Measurements from ENCODE around the gene ISCA2. TPM values are rescaled to one million over a fixed set of nuclear protein-coding genes. Genes with fewer than 3 reads are reported as not detected.
"Not testable (repeated sequence)": the region's sequence is repeated elsewhere in the genome, so short reads cannot be mapped to it uniquely, and the experiment has no call there.

ISCA2 gene
- 35.1 TPM for polyA plus RNA-seq (ENCODE audit: insufficient read length)
- long read RNA-seq, donor 1, transcript ISCA2-204 (4 exons, 2,626 nt): major isoform, 26 of 27 reads
- long read RNA-seq, donor 1, partial matches to known transcripts: 0 of 27 reads
- long read RNA-seq, donor 1, other reads (novel, unspliced or antisense): 0 of 27 reads
- long read RNA-seq, donor 2, transcript ISCA2-204 (4 exons, 2,626 nt): major isoform, 34 of 42 reads
- long read RNA-seq, donor 2, partial matches to known transcripts: 6 of 42 reads
- long read RNA-seq, donor 2, other reads (novel, unspliced or antisense): 0 of 42 reads
- long read RNA-seq, donor 3, transcript ISCA2-204 (4 exons, 2,626 nt): major isoform, 33 of 36 reads
- long read RNA-seq, donor 3, partial matches to known transcripts: 0 of 36 reads
- long read RNA-seq, donor 3, other reads (novel, unspliced or antisense): 0 of 36 reads
- long read RNA-seq, donor 4, transcript ISCA2-204 (4 exons, 2,626 nt): major isoform, 8 of 8 reads
- long read RNA-seq, donor 4, partial matches to known transcripts: 0 of 8 reads
- long read RNA-seq, donor 4, other reads (novel, unspliced or antisense): 0 of 8 reads
- long read RNA-seq, donor 5, transcript ISCA2-204 (4 exons, 2,626 nt): major isoform, 71 of 74 reads
- long read RNA-seq, donor 5, partial matches to known transcripts: 0 of 74 reads
- long read RNA-seq, donor 5, other reads (novel, unspliced or antisense): 0 of 74 reads
- long read RNA-seq, donor 6, transcript ISCA2-204 (4 exons, 2,626 nt): major isoform, 40 of 40 reads
- long read RNA-seq, donor 6, partial matches to known transcripts: 0 of 40 reads
- long read RNA-seq, donor 6, other reads (novel, unspliced or antisense): 0 of 40 reads
- long read RNA-seq, donor 7, transcript ISCA2-204 (4 exons, 2,626 nt): major isoform, 41 of 47 reads
- long read RNA-seq, donor 7, transcript ISCA2-203 (3 exons, 925 nt): minor isoform, 6 of 47 reads
- long read RNA-seq, donor 7, partial matches to known transcripts: 0 of 47 reads
- long read RNA-seq, donor 7, other reads (novel, unspliced or antisense): 0 of 47 reads
- long read RNA-seq, donor 8, transcript ISCA2-204 (4 exons, 2,626 nt): major isoform, 16 of 16 reads
- long read RNA-seq, donor 8, partial matches to known transcripts: 0 of 16 reads
- long read RNA-seq, donor 8, other reads (novel, unspliced or antisense): 0 of 16 reads

DNA sequence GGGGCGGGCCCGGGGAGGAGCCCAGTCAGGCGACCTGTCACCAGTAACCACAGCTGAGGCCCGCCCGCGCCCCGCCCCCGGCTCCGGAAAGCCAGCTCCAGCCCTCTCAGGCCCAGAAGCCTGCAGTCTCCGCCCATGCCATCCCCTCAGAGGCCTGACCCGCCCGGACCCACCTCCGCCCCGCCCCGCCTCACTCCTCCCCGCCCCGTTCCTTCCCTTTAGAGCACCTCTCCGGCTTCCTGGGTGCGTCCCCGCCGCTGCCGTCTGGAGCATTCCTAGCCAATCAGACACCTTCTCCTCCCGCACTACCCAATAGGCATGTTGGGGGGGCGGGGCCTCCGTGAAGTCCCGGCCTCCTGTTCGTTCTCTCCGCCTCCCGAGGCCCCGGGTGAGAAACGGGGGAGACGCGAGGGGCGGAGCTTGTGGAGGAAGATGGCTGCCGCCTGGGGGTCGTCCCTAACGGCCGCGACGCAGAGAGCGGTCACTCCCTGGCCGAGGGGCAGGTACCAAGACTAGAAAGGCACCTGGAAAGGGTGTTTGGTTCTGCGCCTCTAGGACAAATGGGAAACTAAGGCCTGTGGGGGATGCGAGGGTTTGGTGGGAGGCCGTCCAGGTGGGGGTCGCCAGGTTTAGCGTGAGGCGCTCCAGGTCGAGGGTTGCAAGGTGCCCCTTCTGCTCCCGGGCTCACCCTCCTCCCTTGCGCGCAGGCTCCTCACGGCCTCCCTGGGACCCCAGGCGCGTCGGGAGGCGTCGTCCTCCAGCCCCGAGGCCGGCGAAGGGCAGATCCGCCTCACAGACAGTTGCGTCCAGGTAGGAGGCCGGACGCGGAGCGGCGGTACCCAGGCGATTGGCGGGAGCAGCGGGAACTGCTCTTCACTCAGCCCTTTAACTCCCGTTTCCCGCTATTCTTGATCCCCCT lies at the start of gene ISCA2:
Gene ISCA2 (plus strand): TSS at position 423 of the 919 bp plus-strand sequence. CDS start 10 bp downstream, at position 433.
- DNase-seq: peak; percentile 98

- no peak for DNase-seq
Measured at GRCh38 chr14:74444866-74445265, 48.7 kb upstream of the ISCA2 start.

GRCh38 chr14:74454397-74454796 lies 39.2 kb upstream of the ISCA2 start:
- not testable (repeated sequence) for DNase-seq

DNA sequence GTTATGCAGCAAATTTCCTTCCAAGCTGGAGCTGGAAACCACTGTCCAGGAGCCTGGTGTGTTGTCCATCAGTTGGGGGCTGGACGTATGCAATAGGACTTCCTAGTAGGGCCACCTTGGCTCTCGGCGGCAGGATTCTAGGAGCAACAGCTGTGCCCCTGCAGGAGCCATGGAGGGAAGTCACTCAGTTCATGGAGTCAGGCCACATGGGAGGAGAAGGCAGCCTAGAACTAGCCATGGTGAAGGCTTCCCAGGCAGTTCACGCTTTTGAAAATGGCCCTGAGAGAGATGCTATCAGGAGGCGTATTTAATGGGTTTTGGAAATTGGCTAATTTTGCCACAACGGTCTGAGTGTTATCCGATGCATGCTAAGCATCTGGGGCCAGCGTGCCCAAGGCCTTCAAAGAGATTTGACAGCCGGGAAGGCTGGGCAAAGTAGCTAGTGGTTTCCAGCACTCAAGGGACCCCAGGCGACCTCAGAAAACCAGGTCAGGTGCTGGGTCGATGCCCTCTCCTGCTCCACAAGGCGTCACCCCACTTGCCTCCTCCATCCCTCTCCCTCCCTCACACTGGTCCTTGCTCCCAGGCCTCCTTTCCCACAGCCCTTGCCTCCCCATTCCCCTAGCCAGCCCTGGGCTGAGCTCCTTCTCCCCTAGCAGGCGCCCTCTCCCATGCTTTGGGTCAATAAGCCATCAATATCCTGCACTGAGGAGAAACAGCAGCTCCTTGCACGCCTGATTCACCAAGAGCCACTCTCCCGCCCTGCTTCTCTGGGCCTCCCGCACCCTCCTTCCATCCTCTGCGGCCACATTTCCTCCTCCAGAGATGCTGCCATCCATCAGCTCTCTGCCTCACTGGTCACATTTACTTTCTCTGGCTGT lies 36.6 kb upstream of the ISCA2 start:
- DNase-seq: no peak

- no peak for DNase-seq
Measured at GRCh38 chr14:74457565-74457895, 36.0 kb upstream of the ISCA2 start.

DNA sequence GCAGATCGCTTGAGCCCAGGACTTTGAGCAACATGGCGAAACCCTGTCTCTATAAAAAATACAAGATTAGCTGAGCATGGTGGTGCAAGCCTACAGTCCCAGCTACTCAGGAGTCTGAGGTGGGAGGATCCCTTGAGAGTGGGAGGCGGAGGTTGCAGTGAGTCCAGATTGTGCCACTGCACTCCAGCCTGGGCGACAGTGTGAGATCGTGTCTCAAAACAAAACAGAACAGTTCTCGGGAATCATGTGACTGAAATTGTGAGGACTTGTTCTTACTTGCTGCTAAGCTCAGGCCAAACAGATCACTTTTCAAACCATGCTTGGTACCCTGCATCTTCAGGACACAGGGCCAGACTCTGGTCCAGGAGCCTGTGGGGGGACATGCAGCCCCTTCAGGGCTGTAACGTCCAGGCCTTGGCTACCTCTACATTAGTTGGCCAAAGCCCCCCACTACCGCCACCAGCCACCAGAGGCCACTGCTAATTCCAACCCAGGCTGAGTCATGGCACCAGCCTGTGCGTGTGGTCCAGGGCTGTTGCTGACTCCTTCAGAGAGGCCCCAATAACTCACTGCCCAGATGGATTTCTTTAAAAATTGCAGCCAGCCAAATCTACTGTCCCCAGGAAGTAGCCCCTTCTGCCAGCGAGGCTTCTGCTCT lies 34.1 kb upstream of the ISCA2 start:
- DNase-seq: no peak

DNA sequence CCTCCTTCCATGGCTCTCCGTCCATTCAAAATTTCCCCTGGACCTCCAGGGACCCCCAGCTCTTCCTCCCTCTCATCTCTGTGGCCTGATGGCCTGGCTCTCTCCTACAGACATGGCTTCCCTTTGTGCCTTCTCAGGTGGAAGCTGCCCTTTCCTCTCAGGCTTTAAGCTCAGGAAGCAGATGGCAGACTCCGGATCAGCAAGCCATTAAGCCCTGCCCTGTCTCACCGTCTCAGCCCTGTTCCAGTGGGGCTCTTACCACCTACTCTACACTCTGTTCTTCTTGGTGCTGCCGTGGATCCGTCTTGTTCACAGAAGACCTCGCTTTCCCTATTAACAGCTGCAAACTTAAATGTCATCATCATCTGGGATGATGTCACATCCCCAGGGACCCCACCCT lies 33.6 kb upstream of the ISCA2 start:
- no peak for DNase-seq

- no peak for DNase-seq
Measured at GRCh38 chr14:74462993-74463392, 30.6 kb upstream of the ISCA2 start.

- no peak for DNase-seq
Measured at GRCh38 chr14:74463697-74464096, 29.9 kb upstream of the ISCA2 start.

- DNase-seq: no peak
Measured at GRCh38 chr14:74464785-74465184, 28.8 kb upstream of the ISCA2 start.

DNA sequence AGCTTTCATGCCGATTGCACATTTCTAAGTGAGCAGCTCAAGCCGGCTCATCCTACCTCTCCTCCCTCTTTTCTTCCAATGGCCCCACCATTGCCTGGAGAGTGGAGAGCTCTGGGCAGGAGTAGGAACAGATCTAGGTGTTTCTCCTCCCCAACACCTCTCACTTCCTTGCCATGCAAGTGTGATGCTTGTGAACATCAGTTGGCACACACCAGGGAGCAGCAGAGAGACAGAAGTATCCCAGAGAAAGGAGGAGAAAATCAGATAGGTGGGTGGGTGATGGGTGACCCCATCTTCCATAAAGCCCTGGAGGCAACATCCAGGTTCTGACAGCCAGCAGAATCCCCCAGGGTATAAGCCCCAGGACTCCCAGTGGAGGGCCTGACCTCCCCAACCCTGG lies 28.2 kb upstream of the ISCA2 start:
- DNase-seq: no peak

- DNase-seq: no peak
Measured at GRCh38 chr14:74468513-74468912, 25.1 kb upstream of the ISCA2 start.

GRCh38 chr14:74469548-74470518 lies 23.7 kb upstream of the ISCA2 start:
- DNase-seq: no peak

GRCh38 chr14:74472601-74473000 lies 21.0 kb upstream of the ISCA2 start:
- no peak for DNase-seq

DNA sequence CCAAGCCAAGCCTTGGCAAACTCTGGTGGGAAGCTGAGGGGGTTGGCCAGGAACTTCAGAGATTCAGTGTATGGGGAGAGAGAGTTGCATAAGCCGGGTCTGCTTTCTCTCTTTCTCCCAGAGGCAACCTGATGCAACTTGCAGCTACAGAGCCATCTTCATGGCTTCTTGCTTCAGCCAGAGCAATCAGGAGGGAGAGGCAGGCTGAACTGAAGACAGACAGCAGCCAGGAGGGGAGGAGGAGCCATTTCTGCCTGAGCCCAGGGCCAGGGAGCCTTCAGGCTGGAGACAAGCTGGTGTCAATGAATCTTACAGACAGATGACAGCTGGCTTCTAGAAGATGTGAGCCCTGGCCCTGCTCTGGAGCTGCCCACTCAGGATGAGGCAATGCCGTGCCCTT lies 19.2 kb upstream of the ISCA2 start:
- DNase-seq: no peak

DNA sequence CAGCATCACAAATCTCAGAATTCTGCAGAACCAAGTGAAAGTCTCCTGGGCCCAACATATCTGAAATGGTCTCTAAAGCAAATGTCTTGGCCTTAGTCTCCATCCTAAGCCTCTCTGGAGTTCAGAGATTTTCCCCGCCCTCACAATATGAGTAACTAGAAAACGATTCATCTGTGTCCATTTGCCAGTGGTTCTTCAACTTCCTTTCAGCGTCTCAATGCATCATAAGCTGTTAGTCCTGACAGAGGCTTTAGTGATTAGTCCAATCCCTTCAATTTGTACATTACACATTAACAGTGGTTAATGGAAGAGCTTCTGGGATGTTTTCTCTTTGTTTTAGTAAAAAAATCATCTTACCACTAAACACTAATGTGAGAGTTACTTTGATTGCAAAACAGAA lies 17.9 kb upstream of the ISCA2 start:
- no peak for DNase-seq

DNA sequence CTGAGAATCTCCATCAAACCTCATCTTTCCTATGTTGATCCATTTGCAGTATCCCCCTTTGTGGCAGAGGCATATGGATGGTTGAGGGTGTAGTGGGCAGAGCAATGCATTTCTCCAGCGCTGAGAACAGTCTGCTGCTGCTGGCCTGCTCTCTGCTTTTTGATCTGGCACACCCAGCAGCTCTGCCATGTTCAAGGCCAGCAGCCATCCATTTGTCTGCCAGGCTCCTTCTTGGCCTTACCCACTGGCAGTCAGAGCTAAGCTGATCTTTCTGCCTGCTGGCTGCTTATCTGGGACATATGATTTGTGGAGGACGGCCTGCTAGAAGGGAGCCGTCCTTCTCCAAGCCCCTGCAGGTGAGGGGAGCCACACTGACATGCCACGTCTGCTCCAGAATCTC lies 17.5 kb upstream of the ISCA2 start:
- no peak for DNase-seq

- no peak for DNase-seq
Measured at GRCh38 chr14:74476607-74477006, 17.0 kb upstream of the ISCA2 start.

Data from left kidney (tissue), 8 donors.